SKM-1 (cell line): ENCODE data around the gene MMP20.

ENCODE experiments used
- DNase-seq: peaks from one replicate; lab custom pipeline; 2025; ENCODE audit not compliant: unreplicated experiment; lab: John Stamatoyannopoulos, UW

Gene MMP20

DNA sequence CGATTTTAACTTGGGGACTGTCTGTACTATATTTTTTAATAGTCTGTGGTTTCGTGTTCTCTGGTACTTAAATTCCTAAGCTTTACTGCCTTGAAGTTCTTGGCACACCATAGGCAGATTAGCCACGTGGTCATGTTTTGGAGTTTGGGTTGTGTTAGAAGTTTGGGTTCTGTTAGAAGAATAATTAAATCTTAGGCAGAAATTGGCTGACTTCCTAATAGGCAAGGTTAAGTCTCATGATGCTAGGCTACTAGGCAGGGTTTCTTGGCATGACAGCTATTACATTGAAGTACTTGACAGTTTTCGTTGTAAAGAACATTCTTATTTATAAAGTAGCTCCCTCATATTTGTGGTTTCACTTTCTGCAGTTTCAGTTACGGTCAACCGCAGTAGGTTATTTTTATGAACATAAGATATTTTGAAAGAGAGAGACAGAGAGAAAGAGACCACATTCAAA is 64.5 kb downstream of the MMP20 start:
- DNase-seq = no peak

DNA sequence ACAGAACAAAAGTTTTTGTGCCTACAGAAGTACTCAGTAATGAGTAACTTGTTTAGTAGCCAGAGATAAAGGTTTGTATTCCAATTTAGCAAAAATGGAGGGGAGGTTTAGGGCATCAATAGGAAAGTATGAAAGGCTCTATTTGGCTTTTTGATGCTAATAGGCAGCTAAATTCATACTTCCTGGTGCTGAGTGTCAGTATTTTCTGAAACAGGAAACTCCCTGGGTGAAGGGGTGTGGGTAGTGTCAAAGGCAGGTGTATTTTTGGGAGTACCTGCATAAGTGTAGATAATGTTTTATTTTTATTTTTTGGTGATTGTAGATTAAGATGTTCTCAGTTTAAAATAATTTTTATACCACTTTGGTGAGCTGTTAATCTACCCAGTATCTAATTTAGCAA is 65.3 kb downstream of the MMP20 start:
- DNase-seq = no peak

DNA sequence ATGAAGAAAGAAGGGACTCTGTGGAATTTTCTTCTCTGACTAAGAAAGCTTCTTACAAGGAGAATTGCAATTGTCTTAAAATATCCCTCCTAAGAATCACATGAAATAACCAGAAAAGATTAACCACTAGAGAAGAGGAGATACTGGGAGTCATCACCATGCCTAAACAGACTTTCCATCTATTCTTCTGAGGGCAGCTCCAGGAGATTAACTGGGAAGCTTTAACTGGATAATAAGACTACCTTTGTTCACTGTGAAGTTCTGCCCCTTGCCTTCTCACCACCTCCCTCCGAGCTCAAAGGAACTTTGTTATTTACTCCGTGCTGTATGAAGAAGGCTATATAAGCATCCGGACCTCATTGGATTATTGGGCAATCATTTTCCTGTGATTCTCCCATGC is 70.0 kb downstream of the MMP20 start:
- no peak for DNase-seq

DNA sequence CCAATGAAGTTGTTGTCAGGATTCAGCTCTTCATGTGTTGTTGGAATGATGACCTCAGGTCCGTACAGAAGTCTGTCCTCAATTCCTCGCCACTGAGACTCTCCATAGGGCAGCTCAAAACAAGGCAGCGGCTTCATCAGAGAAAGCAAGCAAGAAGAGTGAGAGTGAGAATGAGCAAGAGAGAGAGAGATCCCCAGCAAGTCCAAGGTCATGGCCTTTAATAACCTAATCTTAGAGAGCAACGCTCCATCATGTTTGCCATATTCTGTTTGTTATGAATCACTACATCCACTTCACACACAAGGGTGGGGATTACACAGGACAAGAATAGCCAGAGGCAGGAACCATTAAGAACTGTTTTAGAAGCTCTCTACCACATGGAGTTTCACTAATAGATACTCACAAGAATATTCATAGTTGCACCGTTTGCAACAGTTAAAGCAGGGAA is 71.3 kb downstream of the MMP20 start:
- no peak for DNase-seq

DNA sequence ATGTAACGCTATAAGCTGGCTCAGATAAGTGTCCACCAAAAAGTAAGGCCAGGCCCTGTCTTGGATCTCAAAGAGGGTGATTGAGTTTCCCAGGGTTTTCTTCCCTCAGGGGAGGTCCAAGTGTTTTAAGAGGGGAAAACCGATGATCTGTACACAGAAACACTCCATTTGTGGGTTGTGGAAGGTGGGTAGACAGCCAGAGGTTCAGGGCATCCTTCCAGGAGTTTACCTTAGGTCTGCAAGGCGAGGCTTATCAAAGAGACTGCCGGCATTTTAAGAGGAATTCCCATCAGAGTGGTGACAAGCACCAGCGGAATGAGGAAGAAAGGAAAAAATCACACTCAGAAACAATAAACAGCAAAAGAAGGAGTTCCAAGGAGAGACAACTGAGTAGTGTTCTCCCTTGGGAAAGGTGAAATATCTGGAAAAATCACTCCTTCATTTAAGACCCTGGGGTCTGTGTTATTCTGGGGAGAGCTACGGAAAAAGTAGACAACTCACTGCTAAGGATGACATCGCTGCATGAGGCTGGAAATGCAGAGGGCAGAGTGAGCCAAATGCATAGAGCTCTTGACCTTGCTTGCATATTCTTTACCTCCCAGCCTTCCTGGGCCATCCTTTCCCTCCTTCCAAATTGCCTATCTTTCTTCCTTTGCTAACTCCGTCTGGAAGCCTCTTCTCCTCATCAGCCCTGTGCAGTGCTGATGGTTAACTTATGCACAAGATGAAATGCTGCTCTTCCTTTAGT is 72.5 kb downstream of the MMP20 start:
- DNase-seq = no peak

DNA sequence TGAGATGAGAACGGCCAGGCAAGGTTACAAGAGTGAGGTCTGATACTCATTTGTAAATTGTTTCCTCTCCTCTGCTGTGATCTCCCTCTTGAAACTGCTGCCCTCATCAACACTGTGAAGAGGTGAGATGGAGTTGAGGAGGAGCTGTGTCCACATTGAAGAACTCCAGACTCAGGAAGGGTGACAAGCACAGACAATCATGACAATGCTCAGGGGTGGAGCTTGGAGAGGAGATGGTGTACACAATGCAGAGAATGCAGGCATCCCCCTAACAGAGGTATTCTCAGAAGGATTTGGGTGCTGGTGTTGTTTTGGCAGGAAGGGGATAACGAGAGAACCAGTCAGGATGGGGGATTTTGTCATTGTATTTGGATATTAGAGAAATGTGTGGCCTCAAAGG is 73.1 kb downstream of the MMP20 start:
- DNase-seq = no peak

DNA sequence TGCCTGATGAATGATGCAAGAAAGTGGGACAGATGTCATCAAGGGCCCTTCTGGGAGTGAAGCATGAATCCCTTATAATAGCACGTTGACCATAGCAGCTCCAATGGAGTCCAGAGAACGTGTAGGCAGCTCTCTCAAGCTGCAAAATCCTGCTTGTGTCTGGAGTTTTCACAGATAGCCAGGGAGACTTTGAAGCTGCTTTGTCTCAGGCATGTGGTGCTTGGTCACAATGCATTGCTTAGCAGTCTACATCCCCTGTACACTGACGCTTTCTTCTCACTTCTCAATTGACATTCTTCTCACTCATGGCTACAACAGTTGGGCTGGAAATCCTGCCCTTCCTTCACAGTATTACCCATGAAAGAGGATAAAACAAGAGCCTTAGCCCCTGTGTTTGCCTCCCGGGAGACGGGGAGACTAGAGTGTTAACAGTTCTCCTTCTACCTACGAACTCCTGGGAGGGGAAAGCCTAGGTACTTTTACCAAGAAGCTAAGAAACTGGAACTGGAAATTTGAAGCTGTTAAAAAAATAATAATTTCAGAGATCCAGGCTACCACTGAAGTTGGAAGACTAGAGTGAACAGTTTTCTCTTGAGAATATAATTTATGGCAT is 73.9 kb downstream of the MMP20 start:
- no peak for DNase-seq

DNA sequence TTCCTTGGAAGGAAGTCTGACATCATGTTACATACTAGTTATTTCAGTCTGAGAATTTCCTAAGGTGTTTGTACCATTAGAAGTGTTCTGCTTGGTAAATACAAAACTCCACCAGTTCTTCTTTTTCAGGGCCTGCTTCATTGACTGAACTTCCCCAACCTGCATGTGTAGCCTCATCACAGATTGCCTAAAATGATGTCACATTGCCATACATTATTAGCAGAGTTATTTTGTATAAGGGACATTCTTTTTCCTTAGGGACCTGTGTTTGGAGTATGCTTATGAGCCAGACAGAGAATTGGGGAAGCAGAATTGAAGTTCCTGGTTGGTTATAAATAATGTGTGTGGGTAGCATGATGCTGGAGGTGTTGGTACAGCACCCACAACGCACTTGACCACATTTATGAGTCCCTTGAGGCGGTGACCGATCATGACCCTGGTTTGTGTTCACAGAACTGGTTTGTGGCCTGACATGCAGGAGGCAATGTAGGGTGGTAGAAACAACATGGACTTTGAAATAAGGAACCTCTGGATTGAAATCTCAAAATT is 78.1 kb downstream of the MMP20 start:
- peak; percentile 56 for DNase-seq

DNA sequence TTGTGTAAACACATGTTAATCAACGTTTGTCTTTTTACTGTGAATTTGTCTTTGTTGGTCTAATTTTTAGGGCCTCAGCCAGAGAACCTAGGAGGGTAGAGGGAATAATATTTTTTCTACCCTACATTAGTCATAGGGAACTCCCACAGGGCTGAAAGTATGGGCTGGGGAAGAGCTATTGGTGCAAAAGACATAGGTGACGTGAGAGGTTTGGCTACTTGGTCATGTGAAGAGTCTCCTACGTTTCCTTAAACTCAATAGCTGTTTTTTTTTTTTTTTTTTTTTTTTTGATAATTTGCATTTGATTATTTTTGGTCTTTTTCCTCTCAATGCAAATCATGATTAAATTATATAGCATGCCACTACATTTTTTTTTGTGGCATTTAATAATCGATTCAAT is 78.7 kb downstream of the MMP20 start:
- DNase-seq = no peak

DNA sequence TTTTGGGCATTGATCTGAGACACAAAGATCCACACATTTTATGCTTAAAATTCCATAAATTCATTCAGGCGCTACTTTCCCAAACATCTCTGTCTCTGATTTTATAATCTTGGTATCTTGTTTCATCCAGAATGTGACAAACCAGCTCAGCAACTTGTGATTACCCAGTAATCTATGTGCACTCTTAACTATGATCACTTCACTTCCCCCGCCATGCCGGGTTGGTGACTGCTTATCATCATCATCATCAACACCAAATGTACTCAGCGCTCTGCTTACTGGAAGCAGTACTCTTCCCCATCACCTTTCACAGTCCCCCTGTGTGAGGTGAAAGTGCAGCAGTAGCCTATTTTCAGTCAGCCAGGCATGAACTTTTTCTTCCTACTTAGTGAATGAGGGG is 79.4 kb downstream of the MMP20 start:
- no peak for DNase-seq

DNA sequence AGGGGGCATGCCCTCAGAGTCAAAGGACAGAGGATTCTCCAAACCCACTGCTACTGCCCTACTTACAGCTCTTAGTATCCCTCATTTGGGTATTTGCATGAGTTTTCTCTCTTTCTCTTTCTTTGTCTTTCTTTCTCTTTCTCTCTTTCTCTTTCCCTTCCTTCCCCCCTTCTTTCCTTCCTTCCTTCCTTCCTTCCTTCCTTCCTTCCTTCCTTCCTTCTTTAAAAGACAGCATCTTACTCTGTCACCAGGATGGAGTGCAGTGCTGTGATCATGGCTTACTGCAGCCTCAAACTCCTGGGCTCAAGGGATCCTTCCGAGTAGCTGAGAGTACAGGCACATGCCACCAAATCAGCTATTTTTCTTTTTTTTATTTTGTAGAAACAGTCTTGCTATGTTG is 80.5 kb downstream of the MMP20 start:
- no peak for DNase-seq

DNA sequence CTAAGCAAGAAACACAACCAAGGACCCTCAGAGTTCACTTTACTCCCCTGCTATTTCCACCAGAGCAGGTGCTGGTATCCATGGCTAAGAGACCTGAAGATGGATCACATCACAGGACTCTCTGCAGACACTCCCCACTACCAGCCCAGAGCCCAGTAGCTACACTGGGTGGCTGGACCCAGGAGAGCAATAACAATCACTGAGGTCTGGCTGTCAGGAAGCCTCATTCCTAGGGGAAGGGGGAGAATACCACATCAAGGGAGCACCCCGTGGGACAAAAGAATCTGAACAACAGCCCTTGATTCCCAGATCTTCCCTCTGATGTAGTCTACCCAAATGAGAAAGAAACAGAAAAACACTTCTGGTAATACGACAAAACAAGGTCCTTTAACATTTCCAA is 85.6 kb downstream of the MMP20 start:
- no peak for DNase-seq

DNA sequence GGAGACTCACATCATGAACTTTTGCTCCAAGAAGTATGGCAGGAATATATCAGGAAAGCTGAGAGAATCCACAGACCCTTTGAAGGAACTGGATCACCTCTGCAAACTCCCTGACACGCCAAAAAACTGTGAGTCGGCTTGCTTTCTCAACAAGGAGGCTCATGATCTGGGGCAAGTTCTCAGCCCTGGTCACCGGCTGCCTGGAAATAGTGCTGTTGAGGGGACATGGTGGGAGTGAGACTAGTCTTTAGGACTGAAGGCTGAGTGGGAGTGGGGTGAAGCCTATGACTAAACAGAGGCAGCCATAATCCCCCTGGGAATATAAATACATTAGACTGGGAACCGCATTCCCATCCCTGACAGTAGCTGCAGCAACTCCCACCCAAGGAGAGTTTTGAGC is 86.2 kb downstream of the MMP20 start:
- no peak for DNase-seq

DNA sequence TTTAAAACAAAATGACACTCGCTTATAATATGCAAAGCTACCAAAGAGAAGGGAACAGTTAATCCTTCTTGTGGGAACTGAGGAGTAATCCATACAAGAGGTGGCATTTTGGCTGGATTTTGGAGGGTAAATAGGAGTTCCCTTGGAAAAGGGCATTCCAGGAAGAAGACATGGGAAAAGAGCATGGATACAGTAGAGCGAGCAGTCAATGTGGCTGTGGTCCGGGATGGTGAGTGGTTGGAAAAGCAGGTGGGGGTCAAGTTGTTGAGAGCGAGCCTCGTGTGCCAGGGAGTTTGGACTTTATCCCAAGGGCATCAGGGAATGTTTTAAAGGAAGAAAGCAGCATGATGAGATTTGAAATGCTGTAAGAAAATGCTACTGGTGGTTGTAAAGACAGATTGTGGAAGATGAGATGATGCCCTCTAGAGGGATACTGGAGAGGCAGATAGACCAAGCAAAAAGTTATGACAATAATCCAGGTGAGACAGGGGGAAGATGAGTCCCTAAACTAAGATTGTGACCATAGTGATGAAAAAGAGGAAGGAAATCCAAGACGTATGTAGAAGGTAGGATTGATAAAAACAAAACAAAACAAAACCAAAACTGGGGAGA is 90.8 kb downstream of the MMP20 start:
- DNase-seq = no peak

DNA sequence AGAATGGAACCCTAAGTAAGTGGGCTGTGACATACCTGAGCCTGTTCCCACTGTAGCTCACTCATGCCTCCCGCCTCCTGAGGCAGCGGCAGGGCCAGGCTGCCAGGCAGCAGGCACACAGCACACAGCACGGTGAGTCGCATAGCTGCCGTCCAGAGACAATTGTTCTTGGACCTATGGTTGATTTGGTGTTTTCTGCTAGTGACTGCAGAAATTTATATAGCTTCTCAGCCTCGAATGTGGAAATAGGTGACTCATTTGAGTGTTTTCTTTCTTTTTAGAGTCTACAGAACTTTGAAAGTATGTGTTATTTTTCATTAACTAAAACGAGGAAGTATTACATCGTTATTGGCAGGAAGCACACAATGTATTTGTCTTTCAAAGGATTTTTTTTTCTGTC is 94.6 kb downstream of the MMP20 start, which contains the start of gene MMP7:
Gene MMP7 (minus strand): TSS at position 190 of the 400 bp plus-strand sequence. CDS start 47 bp downstream, at position 143.
- no peak for DNase-seq

DNA sequence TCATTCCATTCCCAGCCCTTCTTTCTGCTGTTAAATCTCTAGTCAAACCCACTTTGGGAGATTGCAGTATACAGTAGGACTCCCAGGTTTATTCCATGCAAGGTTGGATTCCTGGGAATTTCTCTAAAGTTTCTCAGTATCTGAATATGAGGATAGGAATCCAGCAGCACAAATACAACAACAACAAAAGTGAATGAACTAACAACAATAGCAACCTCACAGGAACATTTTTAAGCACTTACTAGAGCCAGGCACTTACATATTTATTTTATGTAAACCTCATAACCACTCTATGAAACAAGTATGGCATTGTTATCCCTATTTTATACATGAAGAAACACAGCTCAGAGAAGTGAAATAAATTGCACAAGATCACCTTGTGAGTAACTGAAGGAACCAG is 96.5 kb downstream of the MMP20 start:
- DNase-seq = no peak

DNA sequence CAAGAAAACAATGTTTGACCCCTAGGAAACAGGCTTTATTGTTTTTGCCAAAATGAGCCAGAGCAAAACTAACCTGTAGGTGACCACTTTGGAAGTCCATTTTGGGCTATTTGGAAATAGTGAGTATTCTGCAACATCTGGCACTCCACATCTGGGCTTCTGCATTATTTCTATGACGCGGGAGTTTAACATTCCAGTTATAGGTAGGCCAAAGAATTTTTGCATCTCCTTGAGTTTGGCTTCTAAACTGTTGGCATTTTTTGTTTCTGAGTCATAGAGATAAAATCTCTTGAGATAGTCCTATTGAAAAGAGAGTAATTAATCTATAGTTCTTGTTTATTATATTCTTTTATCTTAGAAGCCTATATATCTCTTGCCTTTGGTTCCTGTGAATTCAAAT is 97.4 kb downstream of the MMP20 start:
- DNase-seq = no peak

DNA sequence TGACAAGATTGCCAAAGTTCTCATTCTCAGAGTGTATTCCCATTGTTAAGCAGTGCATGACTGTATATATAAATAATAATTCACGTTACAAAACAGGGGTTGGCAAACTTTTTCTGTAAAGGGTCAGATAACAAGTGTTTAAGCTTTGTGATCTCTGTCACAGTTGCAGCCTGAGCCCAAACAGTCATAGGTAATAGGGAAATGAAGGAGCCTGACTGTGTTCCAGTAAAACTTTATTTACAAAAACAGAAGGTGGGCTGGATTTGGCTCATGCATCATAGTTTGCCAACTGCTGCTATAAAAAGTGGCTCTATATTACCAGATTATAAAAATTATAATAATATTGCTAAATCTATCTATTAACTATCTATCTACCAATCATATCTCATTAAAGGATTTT is 98.1 kb downstream of the MMP20 start:
- no peak for DNase-seq
